Body of pancreas (tissue), 4 donors: ENCODE measurements around the gene MMP17. TPM values are rescaled to one million over a fixed set of nuclear protein-coding genes. Genes with fewer than 3 reads are reported as not detected.

Experiments used
- ATAC-seq: fragments of 150-250 bp; one replicate; pipeline ENCODE4 v1.9.1; 2016
- DNase-seq, 4 donors: peaks; one replicate each; pipeline ENCODE4 v3.0.0-alpha.2; 2019
- H3K27ac ChIP-seq, 4 donors: fragments of 200-600 bp; sonication (generic); 1 replicate in 3 of 4; 2 replicates in 1 of 4; pipeline versions ENCODE4 v1.5.1 to v1.6.1; 2016 to 2019; ENCODE audit warnings: mild to moderate bottlenecking in 1 of 4, mixed read lengths in 1 of 4, moderate library complexity in 1 of 4
- H3K27me3 ChIP-seq, 2 donors: fragments of 200-600 bp; sonication (generic); one replicate each; pipeline ENCODE4 v1.6.0; 2016; ENCODE audit warnings: mild to moderate bottlenecking in 1 of 2
- H3K36me3 ChIP-seq, 2 donors: fragments of 200-600 bp; sonication (generic); replicated peaks in 1 of 2; 2 replicates each; pipeline ENCODE4 v1.5.1; 2016; ENCODE audit warnings: low read depth in 2 of 2; ENCODE audit not compliant: insufficient read depth in 1 of 2
- H3K4me1 ChIP-seq: fragments of 200-600 bp; sonication (generic); one replicate; pipeline ENCODE4 v1.6.0; 2016
- H3K4me3 ChIP-seq, 2 donors: fragments of 200-600 bp; sonication (generic); 1 replicate in 1 of 2; 2 replicates in 1 of 2; pipeline ENCODE4 v1.5.1; 2016 to 2019
- H3K9me3 ChIP-seq, 3 donors: fragments of 200-600 bp; sonication (generic); 1 replicate in 2 of 3; 2 replicates in 1 of 3; pipeline ENCODE4 v1.5.1; 2016
- CTCF ChIP-seq, 7 experiments: fragments of 450-650 bp in 4 of 7; fragments of 200-600 bp in 3 of 7; sonication (generic) in 3 of 7; IDR thresholded peaks; one replicate each; pipeline ENCODE4 v1.5.1; 2016 to 2019; ENCODE audit warnings: antibody characterized with exemption in 7 of 7
- POLR2A ChIP-seq, 3 donors: fragments of 450-650 bp; IDR thresholded peaks; one replicate each; pipeline ENCODE4 v1.6.1; 2016; ENCODE audit warnings: antibody characterized with exemption in 3 of 3, mild to moderate bottlenecking in 2 of 3
- WGBS, 2 donors: methylation state at CpG; one replicate each; pipeline ENCODE4 v1.1.5; 2017; 5-methylcytosine and 5-hydroxymethylcytosine counted together
- intact Hi-C: fragments of 100-400 bp; cut with DNase I; formaldehyde crosslinking; loops from one replicate; pipeline ENCODE4 v1.15.1; 2023
- total RNA-seq, 2 donors: library from RNA; depleted of rRNA; stranded (reverse); fragments of >200 nt; gene quantifications; one replicate each; pipeline ENCODE4 v1.1.0, GENCODE V29; 2016

The MMP17 gene
- total RNA-seq, 2 donors from 2014 or later, result 2.6 to 6.7 TPM

DNA sequence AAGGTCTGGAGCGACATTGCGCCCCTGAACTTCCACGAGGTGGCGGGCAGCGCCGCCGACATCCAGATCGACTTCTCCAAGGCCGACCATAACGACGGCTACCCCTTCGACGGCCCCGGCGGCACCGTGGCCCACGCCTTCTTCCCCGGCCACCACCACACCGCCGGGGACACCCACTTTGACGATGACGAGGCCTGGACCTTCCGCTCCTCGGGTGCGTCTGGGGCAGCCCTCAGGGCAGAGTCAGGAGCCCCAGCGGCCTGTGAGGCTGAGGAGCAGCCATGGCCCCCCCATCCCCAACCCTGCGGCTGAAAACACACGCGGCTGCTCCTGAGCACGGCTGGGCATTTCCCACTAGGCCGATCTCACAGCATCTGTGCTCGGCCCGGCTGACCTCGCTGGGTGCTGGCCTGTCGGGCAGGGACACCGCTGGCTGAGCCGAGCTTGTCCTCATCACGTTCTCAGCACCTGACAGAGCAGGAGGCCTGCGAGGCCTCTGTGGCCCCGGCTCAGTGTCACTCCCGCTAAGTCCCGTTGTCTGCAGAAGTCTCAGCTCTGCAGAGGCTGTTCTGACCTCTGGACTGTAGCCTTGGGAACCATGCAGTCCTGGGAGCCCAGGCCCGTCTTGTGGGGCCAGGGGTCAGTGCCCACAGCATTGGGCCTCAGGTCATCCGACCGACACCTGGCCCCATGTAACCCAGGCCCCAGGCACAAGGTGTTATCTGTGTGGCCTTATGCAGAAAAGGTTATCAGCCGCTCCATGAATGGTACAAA lies 12.6 kb downstream of the MMP17 start:
- 84 to 92% methylated on average over 24 to 46 of the region's 46 CpGs for WGBS, 2 donors
- intact Hi-C loops, result no loop called here

GRCh38 chr12:131841547-131841946 lies 13.4 kb downstream of the MMP17 start:
- H3K4me3 ChIP-seq, result no peak overlapping the region
- H3K27ac ChIP-seq, result no peak overlapping the region
- no peak for DNase-seq
- no peaks in the 10 kb centered on the region for H3K36me3 ChIP-seq
- no peaks in the 10 kb centered on the region for H3K9me3 ChIP-seq
- no peaks in the 10 kb centered on the region for H3K4me1 ChIP-seq
- no peaks in the 10 kb centered on the region for H3K27me3 ChIP-seq
- no peak for TF ChIP-seq POLR2A (IDR thresholded peaks at IDR 0.05)
- no peak for ATAC-seq
- WGBS, 2 donors, result 82 to 84% methylated on average over 15 to 18 of the region's 22 CpGs
- intact Hi-C loops, result no loop called here

More for the DNA sequence above, 12.6 kb downstream of the MMP17 start:
- H3K27ac ChIP-seq, result no peak overlapping the region
- TF ChIP-seq CTCF (IDR thresholded peaks at IDR 0.05) (no peak), POLR2A (IDR thresholded peaks at IDR 0.05) (no peak)
- H3K4me3 ChIP-seq, result no peak overlapping the region
- no peaks in the 10 kb centered on the region for H3K36me3 ChIP-seq
- DNase-seq (no peak), ATAC-seq (no peak)
- H3K9me3 ChIP-seq, result no peaks in the 10 kb centered on the region
- no peaks in the 10 kb centered on the region for H3K27me3 ChIP-seq
- no peaks in the 10 kb centered on the region for H3K4me1 ChIP-seq

DNA sequence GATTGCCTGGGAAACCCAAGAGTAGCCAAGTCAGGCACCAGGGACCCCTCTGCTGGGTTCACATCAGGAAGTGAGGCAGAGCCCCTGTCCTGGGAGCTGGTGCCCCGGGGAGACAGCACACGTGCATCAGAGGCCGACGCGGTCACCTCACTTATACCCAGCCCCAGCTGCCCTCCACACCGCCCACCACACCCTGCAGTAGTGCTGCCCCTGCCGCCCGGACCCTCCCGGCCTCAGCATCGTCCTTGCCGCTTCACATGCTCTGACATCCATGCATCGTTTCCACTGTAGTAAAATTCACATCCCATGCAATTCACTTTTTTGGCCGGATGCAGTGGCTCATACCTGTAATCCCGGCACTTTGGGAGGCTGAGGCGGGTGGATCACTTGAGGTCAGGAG lies 14.0 kb downstream of the MMP17 start:
- Histone ChIP-seq H3K9me3 (no peaks in the 10 kb centered on the region), H3K4me3 (no peak overlapping the region), H3K27ac (no peak overlapping the region), H3K4me1 (no peaks in the 10 kb centered on the region), H3K27me3 (no peaks in the 10 kb centered on the region), H3K36me3 (no peaks in the 10 kb centered on the region)
- no peak for DNase-seq
- intact Hi-C loops, result no loop called here
- ATAC-seq, result no peak
- no peak for TF ChIP-seq CTCF (IDR thresholded peaks at IDR 0.05)
- no peak for TF ChIP-seq POLR2A (IDR thresholded peaks at IDR 0.05)
- 84 to 85% methylated on average over 14 to 15 of the region's 15 CpGs for WGBS, 2 donors

GRCh38 chr12:131843527-131843926 lies 15.3 kb downstream of the MMP17 start:
- Histone ChIP-seq H3K36me3 (no peaks in the 10 kb centered on the region), H3K4me1 (no peaks in the 10 kb centered on the region), H3K27ac (no peak overlapping the region), H3K4me3 (no peak overlapping the region), H3K9me3 (no peaks in the 10 kb centered on the region), H3K27me3 (no peaks in the 10 kb centered on the region)
- 74 to 75% methylated on average over 7 to 15 of the region's 16 CpGs for WGBS, 2 donors
- DNase-seq (no peak), ATAC-seq (no peak)
- TF ChIP-seq CTCF (IDR thresholded peaks at IDR 0.05) (no peak), POLR2A (IDR thresholded peaks at IDR 0.05) (no peak)
- intact Hi-C loops, result no loop called here

- Histone ChIP-seq H3K27ac (no peak overlapping the region), H3K4me3 (no peak overlapping the region), H3K4me1 (no peaks in the 10 kb centered on the region), H3K9me3 (no peaks in the 10 kb centered on the region), H3K36me3 (no peaks in the 10 kb centered on the region), H3K27me3 (no peaks in the 10 kb centered on the region)
- 75 to 86% methylated on average over 7 to 11 of the region's 11 CpGs for WGBS, 2 donors
- TF ChIP-seq POLR2A (IDR thresholded peaks at IDR 0.05), result no peak
- TF ChIP-seq CTCF (IDR thresholded peaks at IDR 0.05), result no peak
- DNase-seq, result no peak
- intact Hi-C loops, result no loop called here
- ATAC-seq, result no peak
Observed at GRCh38 chr12:131844140-131844539, 15.9 kb downstream of the MMP17 start.
